Measurements from ENCODE around the gene RAC2.
A peak's percentile ranks its signal among the peaks of the same experiment; 100 is the strongest.

RAC2 gene

GRCh38 chr22:37175414-37176281 is 68.4 kb downstream of the RAC2 start:
- intact Hi-C loops (cut with DNase I; ENCODE audit: low total_unique reads): no loop called here
- Histone ChIP-seq H3K27me3 (peaks cover 0 to 44% of the 10 kb centered on the region in 2 donors), H3K4me3 (no peak overlapping the region), H3K4me1 (peaks cover 0 to 30% (median 18%) of the 10 kb centered on the region in 4 donors), H3K27ac (no peak overlapping the region), H3K9me3 (no peaks in the 10 kb centered on the region), H3K36me3 (no peaks in the 10 kb centered on the region)
- peak in 1 of 2 donors; percentile 61 for DNase-seq
- TF ChIP-seq CTCF (IDR thresholded peaks at IDR 0.05): no peak

All from tibial artery (tissue), 4 donors.